B cell (primary cell): ENCODE data around the gene KHDC4.

ENCODE experiments used
- EZH2 ChIP-seq: IDR thresholded peaks from 2 replicates; pipeline ENCODE4 v1.6.1; 2012; ENCODE audit warnings: borderline replicate concordance, low read depth, mild to moderate bottlenecking, moderate library complexity, low read length; ENCODE audit not compliant: insufficient read depth, poor library complexity, severe bottlenecking
- TF ChIP-seq, protein P1 (sequence below): fragments of 200-600 bp; IDR thresholded peaks from one replicate; pipeline ENCODE4 v1.8.0; 2022; ENCODE audit warnings: antibody characterized with exemption, mild to moderate bottlenecking

- TF ChIP-seq, protein P1, sequence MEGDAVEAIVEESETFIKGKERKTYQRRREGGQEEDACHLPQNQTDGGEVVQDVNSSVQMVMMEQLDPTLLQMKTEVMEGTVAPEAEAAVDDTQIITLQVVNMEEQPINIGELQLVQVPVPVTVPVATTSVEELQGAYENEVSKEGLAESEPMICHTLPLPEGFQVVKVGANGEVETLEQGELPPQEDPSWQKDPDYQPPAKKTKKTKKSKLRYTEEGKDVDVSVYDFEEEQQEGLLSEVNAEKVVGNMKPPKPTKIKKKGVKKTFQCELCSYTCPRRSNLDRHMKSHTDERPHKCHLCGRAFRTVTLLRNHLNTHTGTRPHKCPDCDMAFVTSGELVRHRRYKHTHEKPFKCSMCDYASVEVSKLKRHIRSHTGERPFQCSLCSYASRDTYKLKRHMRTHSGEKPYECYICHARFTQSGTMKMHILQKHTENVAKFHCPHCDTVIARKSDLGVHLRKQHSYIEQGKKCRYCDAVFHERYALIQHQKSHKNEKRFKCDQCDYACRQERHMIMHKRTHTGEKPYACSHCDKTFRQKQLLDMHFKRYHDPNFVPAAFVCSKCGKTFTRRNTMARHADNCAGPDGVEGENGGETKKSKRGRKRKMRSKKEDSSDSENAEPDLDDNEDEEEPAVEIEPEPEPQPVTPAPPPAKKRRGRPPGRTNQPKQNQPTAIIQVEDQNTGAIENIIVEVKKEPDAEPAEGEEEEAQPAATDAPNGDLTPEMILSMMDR, result no peak
- no peak for TF ChIP-seq EZH2
These were observed 41.4 kb downstream of the KHDC4 start for GRCh38 chr1:155892796-155893195.
